T-helper 2 cell treated with Interferon-gamma antibody and Interleukin-4, amounts not matched to agents 5 μg/mL and 100 μg/mL, for 36 hours (primary cell): ENCODE data around the gene FH.

Experiments used
- DNase-seq: peaks from one replicate; pipeline ENCODE4 v3.0.0; 2021; ENCODE audit warnings: low spot score
- H3K27ac Mint-ChIP-seq: one replicate; pipeline ENCODE4 v1.8.0; 2021; ENCODE audit warnings: mild to moderate bottlenecking, mixed read lengths
- H3K27me3 Mint-ChIP-seq: one replicate; pipeline ENCODE4 v1.8.0; 2021; ENCODE audit warnings: low read depth, mixed read lengths
- H3K36me3 Mint-ChIP-seq: one replicate; pipeline ENCODE4 v1.8.0; 2021; ENCODE audit warnings: low read depth, mixed read lengths
- H3K4me1 Mint-ChIP-seq: one replicate; pipeline ENCODE4 v1.8.0; 2021; ENCODE audit warnings: low read depth, mixed read lengths
- H3K4me3 Mint-ChIP-seq: one replicate; pipeline ENCODE4 v1.8.0; 2022; ENCODE audit warnings: mild to moderate bottlenecking, moderate library complexity, mixed read lengths
- H3K9me3 Mint-ChIP-seq: one replicate; pipeline ENCODE4 v1.8.0; 2021; ENCODE audit warnings: mixed read lengths

Gene FH

DNA sequence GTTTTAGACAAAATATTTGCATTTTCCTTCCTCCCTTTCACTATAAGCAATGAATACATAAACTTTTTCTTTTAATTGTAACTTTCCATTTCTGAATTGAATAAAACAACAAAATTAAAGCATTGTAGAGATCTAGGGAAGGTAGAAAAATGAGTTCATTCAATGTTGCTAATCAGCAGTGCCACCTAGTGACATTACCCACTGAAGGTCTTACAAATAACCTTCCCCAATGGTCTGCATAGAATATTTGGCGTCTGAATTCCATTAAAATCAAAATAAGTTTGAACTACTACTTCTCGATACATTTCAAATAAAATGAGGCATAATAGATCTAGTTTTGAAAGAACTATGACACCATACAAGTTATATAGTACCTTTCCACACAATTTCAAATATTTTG, 19.6 kb downstream of the FH start:
- peaks cover 46% of the 10 kb centered on the region for H3K36me3 Mint-ChIP-seq
- no peak overlapping the region for H3K27ac Mint-ChIP-seq
- no peak for DNase-seq
- no peaks in the 10 kb centered on the region for H3K9me3 Mint-ChIP-seq
- H3K4me3 Mint-ChIP-seq = no peak overlapping the region
- H3K27me3 Mint-ChIP-seq = no peaks in the 10 kb centered on the region
- H3K4me1 Mint-ChIP-seq = peaks cover 1% of the 10 kb centered on the region

DNA sequence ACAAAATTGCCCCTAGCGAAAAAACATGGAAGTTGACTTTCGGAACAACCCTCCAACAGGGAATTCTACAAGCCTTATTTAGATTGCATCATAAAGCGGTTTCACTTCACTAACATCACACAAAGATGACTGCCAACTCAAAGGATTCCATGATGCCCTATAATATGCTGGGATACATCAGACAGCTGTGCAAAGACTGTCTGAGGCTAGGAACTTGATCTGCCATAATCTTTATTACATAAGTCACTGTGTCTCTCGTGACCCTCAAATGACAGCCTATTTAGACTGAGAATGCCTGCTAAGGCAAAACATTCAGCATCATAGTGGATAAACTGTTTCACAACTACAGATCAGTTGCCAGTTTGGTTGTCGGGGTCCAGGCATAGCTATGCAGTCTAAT, 23.8 kb downstream of the FH start:
- no peak overlapping the region for H3K27ac Mint-ChIP-seq
- DNase-seq = no peak
- peaks cover 31% of the 10 kb centered on the region for H3K36me3 Mint-ChIP-seq
- H3K4me1 Mint-ChIP-seq = no peaks in the 10 kb centered on the region
- H3K27me3 Mint-ChIP-seq = no peaks in the 10 kb centered on the region
- H3K9me3 Mint-ChIP-seq = no peaks in the 10 kb centered on the region
- no peak overlapping the region for H3K4me3 Mint-ChIP-seq

DNA sequence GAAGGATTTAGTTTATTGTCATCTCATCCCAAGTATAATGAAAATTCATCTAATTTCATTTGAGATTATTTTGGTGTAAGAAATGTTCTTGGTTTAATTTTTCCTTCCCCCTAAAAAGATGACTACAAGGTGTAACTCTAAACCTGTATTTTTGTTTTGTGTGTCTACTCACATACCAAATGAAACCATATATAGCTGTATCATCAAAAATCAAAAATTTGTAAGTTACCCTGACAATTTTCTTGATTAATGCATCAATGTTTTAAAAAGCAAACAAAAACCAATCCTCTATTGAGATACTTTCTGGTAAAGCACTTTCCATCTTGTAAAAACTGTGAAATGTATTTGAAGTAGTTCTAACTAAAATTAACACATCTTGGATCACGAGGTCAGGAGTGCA, 30.8 kb downstream of the FH start:
- Mint-ChIP-seq H3K9me3 (no peaks in the 10 kb centered on the region), H3K27me3 (no peaks in the 10 kb centered on the region), H3K27ac (no peak overlapping the region), H3K4me1 (no peaks in the 10 kb centered on the region), H3K36me3 (no peaks in the 10 kb centered on the region), H3K4me3 (no peak overlapping the region)
- DNase-seq = no peak

DNA sequence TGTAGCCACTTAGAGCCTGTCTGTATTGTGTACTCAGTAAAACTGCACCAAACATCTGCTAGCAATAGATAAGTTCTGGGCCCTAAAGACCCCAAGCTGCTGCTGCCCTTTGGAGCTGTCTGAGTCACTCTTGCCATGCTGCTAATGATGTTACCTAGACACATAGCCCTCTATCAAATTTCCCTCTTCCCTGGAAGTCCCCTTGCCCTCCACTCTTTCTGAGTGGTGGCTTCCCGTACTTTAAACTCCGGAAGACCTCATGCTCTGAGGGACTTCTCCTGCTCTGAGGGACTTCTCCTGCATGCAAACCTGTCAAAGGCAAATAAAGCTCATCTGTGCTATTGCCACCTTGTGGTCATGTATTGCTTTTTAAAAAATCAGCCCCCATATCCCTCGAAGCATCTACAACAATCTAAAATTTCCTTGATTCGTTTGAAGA, 34.0 kb downstream of the FH start:
- Mint-ChIP-seq H3K4me1 (no peaks in the 10 kb centered on the region), H3K27ac (no peak overlapping the region), H3K27me3 (no peaks in the 10 kb centered on the region), H3K9me3 (no peaks in the 10 kb centered on the region), H3K36me3 (no peaks in the 10 kb centered on the region), H3K4me3 (no peak overlapping the region)
- DNase-seq = no peak

DNA sequence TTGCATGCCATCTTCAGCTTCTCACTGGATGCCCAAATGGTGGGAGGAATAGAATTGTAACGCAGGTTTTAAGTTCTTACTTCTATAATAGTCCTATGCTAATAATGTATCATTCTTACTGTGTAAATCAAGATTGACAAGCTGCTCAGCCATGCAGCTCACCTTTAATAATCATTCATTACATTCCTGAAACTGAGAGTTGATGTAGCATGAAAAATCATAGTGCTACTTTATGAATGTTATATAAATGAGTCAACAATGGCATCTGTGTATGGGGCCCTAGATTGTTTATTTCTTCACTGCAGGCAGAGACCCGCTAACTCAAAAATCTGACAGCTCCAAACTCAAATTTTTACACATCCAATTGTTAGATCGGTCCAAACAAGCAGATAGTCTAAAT, 34.4 kb downstream of the FH start:
- no peaks in the 10 kb centered on the region for H3K9me3 Mint-ChIP-seq
- H3K27ac Mint-ChIP-seq = no peak overlapping the region
- no peaks in the 10 kb centered on the region for H3K36me3 Mint-ChIP-seq
- H3K4me1 Mint-ChIP-seq = no peaks in the 10 kb centered on the region
- H3K27me3 Mint-ChIP-seq = no peaks in the 10 kb centered on the region
- H3K4me3 Mint-ChIP-seq = no peak overlapping the region
- DNase-seq = no peak

DNA sequence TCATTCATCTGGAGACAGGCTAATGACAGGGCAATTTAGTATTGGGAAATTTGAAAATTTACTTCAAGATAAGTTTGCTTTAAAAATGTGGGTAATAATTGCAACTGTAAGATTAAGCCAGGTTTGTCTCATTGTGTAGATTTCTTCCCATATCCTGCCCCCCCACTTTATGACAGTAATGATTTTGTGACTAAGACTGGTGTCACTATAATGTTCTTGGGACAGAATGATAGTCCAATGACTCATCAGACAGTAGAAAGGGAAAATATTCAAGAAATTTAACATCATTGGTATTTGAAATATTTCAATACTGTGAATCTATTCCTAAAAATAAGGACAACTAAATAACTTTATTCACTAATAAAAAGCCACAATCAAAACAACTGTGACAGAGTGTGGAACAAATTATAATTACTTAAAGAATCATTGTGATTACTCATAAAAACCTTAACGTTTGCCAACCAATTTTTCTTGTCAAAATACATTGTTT, 36.7 kb downstream of the FH start:
- no peak overlapping the region for H3K27ac Mint-ChIP-seq
- H3K4me1 Mint-ChIP-seq = no peaks in the 10 kb centered on the region
- no peaks in the 10 kb centered on the region for H3K9me3 Mint-ChIP-seq
- no peaks in the 10 kb centered on the region for H3K36me3 Mint-ChIP-seq
- no peak overlapping the region for H3K4me3 Mint-ChIP-seq
- no peaks in the 10 kb centered on the region for H3K27me3 Mint-ChIP-seq
- no peak for DNase-seq

DNA sequence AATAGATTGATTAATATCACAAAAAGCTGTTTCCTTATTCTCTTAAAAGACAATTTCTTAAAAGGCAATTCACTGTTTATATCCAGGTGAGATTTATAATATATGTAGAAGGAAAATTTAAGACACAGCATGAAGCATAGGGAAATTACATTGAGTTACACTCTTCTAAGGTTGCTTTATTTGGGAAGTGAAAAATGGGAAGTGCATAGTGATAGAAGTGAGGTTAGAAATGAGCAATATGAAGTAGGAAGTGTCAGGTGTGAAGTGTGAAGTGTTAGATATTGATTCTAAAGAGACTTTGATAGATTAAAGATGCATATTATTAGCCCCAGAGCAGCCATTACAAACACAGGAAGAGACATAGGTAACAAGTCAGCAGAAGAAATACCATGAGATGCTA, 40.3 kb downstream of the FH start:
- Mint-ChIP-seq H3K27ac (no peak overlapping the region), H3K27me3 (no peaks in the 10 kb centered on the region), H3K4me3 (no peak overlapping the region), H3K4me1 (no peaks in the 10 kb centered on the region), H3K9me3 (no peaks in the 10 kb centered on the region), H3K36me3 (no peaks in the 10 kb centered on the region)
- DNase-seq = no peak

DNA sequence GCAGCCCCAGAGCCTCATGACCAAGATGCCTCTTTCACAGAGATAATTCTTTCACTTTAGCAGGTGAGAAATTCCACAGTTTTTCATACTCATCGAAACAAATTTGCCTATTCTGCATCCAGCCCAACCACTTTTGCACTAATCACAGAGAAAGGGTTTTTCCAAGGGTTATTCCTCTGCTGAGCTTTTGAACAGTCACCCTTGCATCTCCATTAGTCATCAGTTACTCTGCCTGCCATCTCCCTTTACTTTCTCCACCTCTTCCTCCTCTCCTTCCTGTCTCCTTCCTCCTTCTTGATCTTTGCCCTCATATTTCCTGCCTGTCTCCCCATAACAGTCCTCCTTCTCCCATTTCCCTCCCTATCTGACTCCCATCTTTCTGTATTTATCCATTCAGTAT, 43.9 kb downstream of the FH start:
- Mint-ChIP-seq H3K27ac (no peak overlapping the region), H3K36me3 (no peaks in the 10 kb centered on the region), H3K27me3 (no peaks in the 10 kb centered on the region), H3K4me1 (no peaks in the 10 kb centered on the region), H3K9me3 (no peaks in the 10 kb centered on the region), H3K4me3 (no peak overlapping the region)
- no peak for DNase-seq

DNA sequence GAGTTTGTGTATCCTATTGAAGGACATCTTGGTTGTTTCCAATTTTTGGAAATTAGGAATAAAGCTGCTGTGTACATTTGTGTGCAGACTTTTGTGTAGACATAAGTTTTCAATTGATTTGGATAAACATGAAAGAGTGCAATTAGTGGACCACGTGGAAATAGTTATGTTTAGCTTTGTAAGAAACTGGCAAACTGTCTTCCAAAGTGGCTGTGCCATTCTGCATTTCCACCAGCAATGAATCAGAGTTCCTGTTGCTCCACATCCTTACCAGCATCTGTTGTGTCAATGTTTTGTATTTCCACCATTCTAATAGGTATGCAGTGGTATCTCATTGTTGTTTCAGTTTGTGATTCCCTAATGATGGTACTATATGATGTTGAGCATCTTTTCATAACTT, 46.5 kb downstream of the FH start:
- Mint-ChIP-seq H3K4me3 (no peak overlapping the region), H3K27me3 (no peaks in the 10 kb centered on the region), H3K27ac (no peak overlapping the region), H3K4me1 (no peaks in the 10 kb centered on the region), H3K9me3 (no peaks in the 10 kb centered on the region), H3K36me3 (no peaks in the 10 kb centered on the region)
- no peak for DNase-seq

DNA sequence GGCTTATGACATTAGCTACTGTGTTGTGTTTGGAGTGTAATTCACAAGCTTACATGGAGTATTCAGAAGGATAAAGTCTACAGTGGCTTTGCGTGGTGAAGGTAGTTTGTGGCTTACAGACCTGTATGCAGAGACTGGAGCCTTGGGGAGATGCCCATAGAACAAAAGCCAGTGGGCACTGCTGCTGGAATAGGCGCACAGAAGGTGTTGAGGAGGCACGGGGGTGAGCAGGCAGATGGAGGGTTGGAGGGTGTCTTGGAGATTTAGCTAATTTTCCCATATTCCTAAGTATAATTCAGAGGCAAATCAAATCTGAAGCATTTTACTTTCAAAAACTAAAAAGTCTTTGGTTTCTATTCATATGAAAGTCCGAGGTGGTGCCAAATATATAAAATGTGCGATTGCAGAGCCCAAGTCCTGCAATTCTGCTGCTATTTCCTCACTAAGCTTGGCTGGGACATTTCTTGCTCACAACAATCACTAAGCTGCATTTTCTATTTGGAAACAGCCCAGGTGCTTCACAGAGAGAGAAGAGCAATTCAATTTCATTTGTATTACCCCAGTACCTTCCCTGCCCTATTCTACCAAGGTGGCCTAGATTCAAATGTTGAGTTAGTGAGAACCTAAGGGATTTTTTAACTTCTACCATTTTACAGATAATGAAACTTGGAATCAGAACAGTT, 48.5 kb downstream of the FH start:
- Mint-ChIP-seq H3K4me1 (no peaks in the 10 kb centered on the region), H3K27me3 (no peaks in the 10 kb centered on the region), H3K36me3 (no peaks in the 10 kb centered on the region), H3K4me3 (no peak overlapping the region), H3K9me3 (no peaks in the 10 kb centered on the region), H3K27ac (no peak overlapping the region)
- DNase-seq = no peak

DNA sequence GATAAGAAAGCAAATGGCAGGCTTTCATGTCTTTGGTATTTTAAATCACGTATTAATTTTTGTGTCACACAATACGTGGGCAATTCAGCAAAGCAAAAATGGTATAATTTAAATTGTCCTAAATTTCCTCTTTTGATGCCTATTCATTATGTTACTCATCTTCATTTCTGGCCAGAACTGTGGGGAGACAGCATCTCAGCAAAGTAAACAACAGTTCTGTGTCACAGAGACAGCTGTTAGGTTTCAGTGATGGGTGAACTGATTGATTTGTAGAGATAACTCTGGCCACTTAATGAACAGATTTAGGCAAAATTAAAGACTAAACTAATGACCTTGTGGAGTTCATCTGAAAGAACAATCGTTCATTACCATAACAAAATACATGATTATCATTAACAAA, 49.2 kb downstream of the FH start:
- H3K27ac Mint-ChIP-seq = no peak overlapping the region
- no peak overlapping the region for H3K4me3 Mint-ChIP-seq
- no peaks in the 10 kb centered on the region for H3K9me3 Mint-ChIP-seq

DNA sequence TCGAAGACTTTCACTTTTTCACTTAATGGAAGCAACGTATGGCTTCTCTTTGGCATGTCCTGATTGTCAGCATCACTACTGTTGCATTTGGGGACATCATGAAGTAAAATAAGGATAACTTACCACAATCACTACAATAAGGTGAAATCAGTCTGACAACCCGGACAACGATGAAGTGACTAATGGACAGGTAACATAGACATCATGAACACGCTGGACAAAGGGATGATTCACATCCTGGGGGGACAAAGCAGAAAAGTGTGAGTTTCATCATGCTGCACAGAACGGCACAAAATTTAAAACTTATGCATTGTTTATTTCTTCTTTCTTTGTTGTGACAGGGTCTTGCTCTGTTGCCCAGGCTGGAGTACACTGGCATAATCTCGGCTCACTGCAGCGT, 53.9 kb downstream of the FH start:
- H3K9me3 Mint-ChIP-seq = no peaks in the 10 kb centered on the region
- H3K27me3 Mint-ChIP-seq = no peaks in the 10 kb centered on the region
- DNase-seq = no peak
- H3K4me3 Mint-ChIP-seq = no peak overlapping the region
- no peaks in the 10 kb centered on the region for H3K36me3 Mint-ChIP-seq
- H3K27ac Mint-ChIP-seq = no peak overlapping the region
- no peaks in the 10 kb centered on the region for H3K4me1 Mint-ChIP-seq

More for the DNA sequence above, 49.2 kb downstream of the FH start:
- Mint-ChIP-seq H3K27me3 (no peaks in the 10 kb centered on the region), H3K4me1 (no peaks in the 10 kb centered on the region), H3K36me3 (no peaks in the 10 kb centered on the region)
- no peak for DNase-seq

DNA sequence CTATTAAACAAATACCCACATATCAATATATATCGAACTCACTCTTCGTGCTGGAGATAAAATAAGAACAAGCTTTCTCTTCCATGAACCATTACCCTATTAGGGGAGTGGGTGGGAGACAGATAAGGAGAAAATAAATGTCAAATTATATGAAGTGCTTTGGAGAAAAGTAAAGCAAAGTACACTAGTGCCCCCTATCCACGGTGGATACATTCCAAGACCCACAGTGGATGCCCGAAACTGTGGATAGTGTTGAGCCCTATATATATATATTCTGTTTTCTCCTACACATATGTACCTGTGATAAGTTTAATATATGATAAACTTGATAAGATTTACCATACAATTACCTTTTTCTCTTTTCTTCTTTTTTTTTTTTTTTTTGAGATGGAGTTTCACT, 54.6 kb downstream of the FH start:
- Mint-ChIP-seq H3K4me3 (no peak overlapping the region), H3K27me3 (no peaks in the 10 kb centered on the region), H3K9me3 (no peaks in the 10 kb centered on the region), H3K4me1 (no peaks in the 10 kb centered on the region), H3K36me3 (no peaks in the 10 kb centered on the region), H3K27ac (no peak overlapping the region)
- no peak for DNase-seq

DNA sequence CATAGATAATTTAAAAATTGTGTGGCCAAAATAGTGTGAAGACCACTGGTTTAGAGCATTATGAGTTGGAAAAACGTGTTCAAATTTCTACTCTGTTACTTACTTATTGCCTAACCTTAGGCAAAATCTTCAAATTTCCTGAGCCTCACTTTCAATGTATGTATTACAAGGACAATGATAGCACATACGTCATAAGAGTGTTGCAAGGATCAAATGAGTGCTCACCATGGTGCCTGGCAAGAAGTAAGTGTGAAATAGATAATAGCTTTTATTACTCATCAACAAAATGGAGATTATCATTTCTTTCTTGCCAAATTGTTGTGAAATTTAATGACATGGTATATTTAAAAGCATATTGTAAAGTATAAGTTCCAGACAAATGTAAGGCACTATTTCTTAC, 57.2 kb downstream of the FH start:
- H3K4me3 Mint-ChIP-seq = no peak overlapping the region
- no peaks in the 10 kb centered on the region for H3K27me3 Mint-ChIP-seq
- no peak overlapping the region for H3K27ac Mint-ChIP-seq
- H3K36me3 Mint-ChIP-seq = no peaks in the 10 kb centered on the region
- H3K4me1 Mint-ChIP-seq = no peaks in the 10 kb centered on the region
- H3K9me3 Mint-ChIP-seq = no peaks in the 10 kb centered on the region
- DNase-seq = no peak
